ENCODE measurements around the gene CSNK1A1. TPM values are rescaled to one million over a fixed set of nuclear protein-coding genes. Genes with fewer than 3 reads are reported as not detected.
"Not testable (repeated sequence)": the region's sequence is repeated elsewhere in the genome, so short reads cannot be mapped to it uniquely, and the experiment has no call there.

CSNK1A1 gene
- polyA plus RNA-seq, 1 of the 3 experiments (the other 2 are of a cell fraction) = 70.7 TPM

DNA sequence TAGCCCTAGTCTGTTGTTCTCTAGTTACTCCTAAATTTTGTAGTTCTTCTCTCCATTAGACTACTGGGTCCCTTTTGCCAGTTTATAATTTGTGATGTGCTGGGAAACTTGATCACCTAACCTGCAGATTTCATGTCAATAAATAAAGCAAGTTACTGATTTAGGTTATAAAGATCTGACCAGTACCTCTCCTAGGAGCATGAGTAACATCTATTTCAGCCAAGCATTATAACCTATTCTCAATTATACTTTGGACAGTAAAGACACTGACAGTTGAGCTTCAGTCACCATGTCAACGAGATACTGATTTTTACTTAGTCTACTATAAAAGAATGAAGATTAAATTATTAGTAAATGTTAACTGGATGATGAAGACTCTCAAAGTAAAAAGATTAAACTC, 36.7 kb downstream of the CSNK1A1 start:
- no peaks in the 10 kb centered on the region for H3K9me3 ChIP-seq
- H4K20me1 ChIP-seq (ENCODE audit: insufficient read depth) = peaks cover 76% of the 10 kb centered on the region
- peak overlapping the region in 1 of 2 experiments; percentile 64; a peak in 2 of 4 replicates for H3K27ac ChIP-seq (ENCODE audit: low read depth in 2 of 2, low read length in 1 of 2)
- 82% methylated on average over 1 of the region's 1 CpG for WGBS (ENCODE audit: low lambda C conversion rate)
- no peaks in the 10 kb centered on the region for H3K27me3 ChIP-seq (ENCODE audit: insufficient read depth)
- H3K4me1 ChIP-seq (ENCODE audit: control insufficient read depth in 1 of 2, insufficient read depth in 2 of 2, low read depth in 1 of 2, low read length in 1 of 2) = peaks cover 3 to 32% of the 10 kb centered on the region in 2 experiments; a peak in 3 of 4 replicates
- CTCF ChIA-PET = interaction anchor here (0.6 to 1.9 kb wide), 7 partner anchors 11 to 109 kb away, joined by 3 to 5 read pairs (median 3); no protein-coding TSS in a partner anchor
- H3F3A ChIP-seq (replicated peaks; ENCODE audit: insufficient read depth) = peaks cover 44% of the 10 kb centered on the region
- no peak overlapping the region for H2AFZ ChIP-seq (ENCODE audit: low read depth)
- no peak for TF ChIP-seq RCOR1 (IDR thresholded peaks at IDR 0.05; ENCODE audit: low read length)
- TF ChIP-seq, protein P1, sequence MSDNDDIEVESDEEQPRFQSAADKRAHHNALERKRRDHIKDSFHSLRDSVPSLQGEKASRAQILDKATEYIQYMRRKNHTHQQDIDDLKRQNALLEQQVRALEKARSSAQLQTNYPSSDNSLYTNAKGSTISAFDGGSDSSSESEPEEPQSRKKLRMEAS (IDR thresholded peaks at IDR 0.05; ENCODE audit: low read depth) = no peak
- TF ChIP-seq GABPA (IDR thresholded peaks at IDR 0.05; ENCODE audit: low read depth) = no peak
- TF ChIP-seq, protein P2, sequence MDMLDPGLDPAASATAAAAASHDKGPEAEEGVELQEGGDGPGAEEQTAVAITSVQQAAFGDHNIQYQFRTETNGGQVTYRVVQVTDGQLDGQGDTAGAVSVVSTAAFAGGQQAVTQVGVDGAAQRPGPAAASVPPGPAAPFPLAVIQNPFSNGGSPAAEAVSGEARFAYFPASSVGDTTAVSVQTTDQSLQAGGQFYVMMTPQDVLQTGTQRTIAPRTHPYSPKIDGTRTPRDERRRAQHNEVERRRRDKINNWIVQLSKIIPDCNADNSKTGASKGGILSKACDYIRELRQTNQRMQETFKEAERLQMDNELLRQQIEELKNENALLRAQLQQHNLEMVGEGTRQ (IDR thresholded peaks at IDR 0.05; ENCODE audit: borderline replicate concordance, low read depth, low read length) = no peak
- TF ChIP-seq, protein P3, sequence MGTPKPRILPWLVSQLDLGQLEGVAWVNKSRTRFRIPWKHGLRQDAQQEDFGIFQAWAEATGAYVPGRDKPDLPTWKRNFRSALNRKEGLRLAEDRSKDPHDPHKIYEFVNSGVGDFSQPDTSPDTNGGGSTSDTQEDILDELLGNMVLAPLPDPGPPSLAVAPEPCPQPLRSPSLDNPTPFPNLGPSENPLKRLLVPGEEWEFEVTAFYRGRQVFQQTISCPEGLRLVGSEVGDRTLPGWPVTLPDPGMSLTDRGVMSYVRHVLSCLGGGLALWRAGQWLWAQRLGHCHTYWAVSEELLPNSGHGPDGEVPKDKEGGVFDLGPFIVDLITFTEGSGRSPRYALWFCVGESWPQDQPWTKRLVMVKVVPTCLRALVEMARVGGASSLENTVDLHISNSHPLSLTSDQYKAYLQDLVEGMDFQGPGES (IDR thresholded peaks at IDR 0.05; ENCODE audit: low read depth, low read length) = no peak
- TF ChIP-seq JUND (IDR thresholded peaks at IDR 0.05) = no peak
- POLR2A ChIA-PET = interaction anchor here (1.0 kb wide), 1 partner anchor 37 kb away, joined by 3 read pairs; the partner anchor contains the start of gene CSNK1A1
- no peak overlapping the region; the same call in 1 of the 2 replicates for H3K4me2 ChIP-seq
- no peak for DNase-seq
- peaks cover 99% of the 10 kb centered on the region for H3K79me2 ChIP-seq (ENCODE audit: insufficient read depth)
- H3K9ac ChIP-seq = no peak overlapping the region; the same call in 1 of the 2 replicates
- peaks cover 71 to 86% of the 10 kb centered on the region in 2 experiments for H3K36me3 ChIP-seq (replicated peaks in 1 of 2; ENCODE audit: control insufficient read depth in 1 of 2, insufficient read depth in 2 of 2, low read length in 1 of 2)
- no peak overlapping the region for H3K4me3 ChIP-seq (ENCODE audit: low read depth in 2 of 2, low read length in 1 of 2)
- no peaks in the 10 kb centered on the region for H3K9me2 ChIP-seq

DNA sequence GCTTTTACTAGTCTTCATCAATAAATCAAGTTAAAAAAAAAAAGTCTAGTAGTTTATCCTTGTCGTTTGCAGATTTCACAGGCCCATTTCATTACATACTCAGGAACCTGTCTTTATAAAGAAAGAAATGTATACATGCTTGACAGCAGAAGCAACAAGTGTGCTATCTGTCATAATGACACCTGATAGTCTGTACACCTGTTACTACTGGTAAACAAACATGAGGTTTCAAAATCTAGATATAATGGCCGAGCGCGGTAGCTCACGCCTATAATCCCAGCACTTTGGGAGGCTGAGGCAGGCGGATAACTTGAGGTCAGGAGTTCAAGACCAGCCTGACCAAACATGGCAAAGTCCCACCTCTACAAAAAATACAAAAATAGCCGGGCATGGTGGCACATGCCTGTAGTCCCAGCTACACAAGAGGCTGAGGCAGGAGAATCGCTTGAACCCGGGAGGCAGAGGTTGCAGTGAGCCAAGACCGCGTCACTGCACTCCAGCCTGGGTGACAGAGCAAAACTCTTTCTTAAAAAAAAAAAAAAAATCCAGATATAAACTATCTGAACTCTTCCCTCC, 37.8 kb downstream of the CSNK1A1 start:
- POLR2A ChIA-PET; DNase-seq; H3K9ac ChIP-seq; H3K4me2 ChIP-seq; H3K27me3 ChIP-seq (ENCODE audit: insufficient read depth); H3K4me3 ChIP-seq (ENCODE audit: low read depth in 2 of 2, low read length in 1 of 2); H2AFZ ChIP-seq (ENCODE audit: low read depth); H3K9me2 ChIP-seq; H3K9me3 ChIP-seq; H3K27ac ChIP-seq (ENCODE audit: low read depth in 2 of 2, low read length in 1 of 2): not testable (repeated sequence)
- WGBS (ENCODE audit: low lambda C conversion rate) = 94% methylated on average over 11 of the region's 11 CpGs
- CTCF ChIA-PET = interaction anchor here (1.3 to 1.6 kb wide), 2 partner anchors 12 to 38 kb away, joined by 3 to 4 read pairs; no protein-coding TSS in a partner anchor
- peaks cover 3 to 22% of the 10 kb centered on the region in 2 experiments; a peak in 3 of 4 replicates for H3K4me1 ChIP-seq (ENCODE audit: control insufficient read depth in 1 of 2, insufficient read depth in 2 of 2, low read depth in 1 of 2, low read length in 1 of 2)
- peaks cover 66% of the 10 kb centered on the region for H4K20me1 ChIP-seq (ENCODE audit: insufficient read depth)
- peaks cover 36% of the 10 kb centered on the region for H3F3A ChIP-seq (replicated peaks; ENCODE audit: insufficient read depth)
- H3K79me2 ChIP-seq (ENCODE audit: insufficient read depth) = peaks cover 99% of the 10 kb centered on the region
- H3K36me3 ChIP-seq (replicated peaks in 1 of 2; ENCODE audit: control insufficient read depth in 1 of 2, insufficient read depth in 2 of 2, low read length in 1 of 2) = peaks cover 71 to 86% of the 10 kb centered on the region in 2 experiments

DNA sequence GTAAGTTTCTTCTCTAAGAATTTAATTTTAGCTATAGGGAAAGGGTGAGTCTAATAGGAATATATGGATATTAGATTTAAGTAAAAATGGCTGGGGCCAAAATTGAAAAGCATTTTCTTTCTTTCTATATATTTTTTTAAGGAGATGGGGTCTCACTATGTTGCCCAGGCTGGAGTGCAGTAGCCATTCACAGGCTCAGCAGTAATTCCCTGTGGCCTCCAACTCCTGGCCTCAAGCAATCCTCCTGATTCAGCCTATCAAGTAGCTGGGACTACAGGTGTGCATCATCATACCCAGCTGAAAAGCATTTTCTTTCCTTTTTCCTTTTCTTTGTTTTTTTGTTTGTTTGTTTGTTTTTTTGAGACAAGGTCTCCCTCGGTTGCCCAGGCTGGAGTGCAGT, 41.1 kb downstream of the CSNK1A1 start:
- Histone ChIP-seq H3K27me3 (ENCODE audit: insufficient read depth) (no peaks in the 10 kb centered on the region), H3K9me3 (no peaks in the 10 kb centered on the region), H3K79me2 (ENCODE audit: insufficient read depth) (peaks cover 97% of the 10 kb centered on the region), H3K9me2 (no peaks in the 10 kb centered on the region), H3K4me3 (ENCODE audit: low read depth in 2 of 2, low read length in 1 of 2) (no peak overlapping the region), H3K4me1 (ENCODE audit: control insufficient read depth in 1 of 2, insufficient read depth in 2 of 2, low read depth in 1 of 2, low read length in 1 of 2) (peaks cover 0 to 8% of the 10 kb centered on the region in 2 experiments; a peak in 1 of 4 replicates), H3K4me2 (no peak overlapping the region), H4K20me1 (ENCODE audit: insufficient read depth) (peaks cover 33% of the 10 kb centered on the region), H3K27ac (ENCODE audit: low read depth in 2 of 2, low read length in 1 of 2) (no peak overlapping the region; a peak in 1 of 4 replicates), H3K9ac (no peak overlapping the region), H2AFZ (ENCODE audit: low read depth) (no peak overlapping the region), H3F3A (replicated peaks; ENCODE audit: insufficient read depth) (peaks cover 48% of the 10 kb centered on the region), H3K36me3 (replicated peaks in 1 of 2; ENCODE audit: control insufficient read depth in 1 of 2, insufficient read depth in 2 of 2, low read length in 1 of 2) (peaks cover 68 to 89% of the 10 kb centered on the region in 2 experiments)
- no peak for DNase-seq
- 96% methylated on average over 1 of the region's 1 CpG for WGBS (ENCODE audit: low lambda C conversion rate)
- no peak for TF ChIP-seq GABPA (IDR thresholded peaks at IDR 0.05; ENCODE audit: low read depth)
- TF ChIP-seq, protein P4, sequence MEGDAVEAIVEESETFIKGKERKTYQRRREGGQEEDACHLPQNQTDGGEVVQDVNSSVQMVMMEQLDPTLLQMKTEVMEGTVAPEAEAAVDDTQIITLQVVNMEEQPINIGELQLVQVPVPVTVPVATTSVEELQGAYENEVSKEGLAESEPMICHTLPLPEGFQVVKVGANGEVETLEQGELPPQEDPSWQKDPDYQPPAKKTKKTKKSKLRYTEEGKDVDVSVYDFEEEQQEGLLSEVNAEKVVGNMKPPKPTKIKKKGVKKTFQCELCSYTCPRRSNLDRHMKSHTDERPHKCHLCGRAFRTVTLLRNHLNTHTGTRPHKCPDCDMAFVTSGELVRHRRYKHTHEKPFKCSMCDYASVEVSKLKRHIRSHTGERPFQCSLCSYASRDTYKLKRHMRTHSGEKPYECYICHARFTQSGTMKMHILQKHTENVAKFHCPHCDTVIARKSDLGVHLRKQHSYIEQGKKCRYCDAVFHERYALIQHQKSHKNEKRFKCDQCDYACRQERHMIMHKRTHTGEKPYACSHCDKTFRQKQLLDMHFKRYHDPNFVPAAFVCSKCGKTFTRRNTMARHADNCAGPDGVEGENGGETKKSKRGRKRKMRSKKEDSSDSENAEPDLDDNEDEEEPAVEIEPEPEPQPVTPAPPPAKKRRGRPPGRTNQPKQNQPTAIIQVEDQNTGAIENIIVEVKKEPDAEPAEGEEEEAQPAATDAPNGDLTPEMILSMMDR (IDR thresholded peaks at IDR 0.05) = no peak
- TF ChIP-seq, protein P3 (IDR thresholded peaks at IDR 0.05; ENCODE audit: low read depth, low read length) = no peak
- no peak for TF ChIP-seq MEF2A (IDR thresholded peaks at IDR 0.05; ENCODE audit: borderline replicate concordance, low read depth)
- no peak for TF ChIP-seq SIN3A (IDR thresholded peaks at IDR 0.05; ENCODE audit: borderline replicate concordance, low read depth, low read length)
- TF ChIP-seq TCF12 (IDR thresholded peaks at IDR 0.05) = no peak
- no peak for TF ChIP-seq ELF1 (IDR thresholded peaks at IDR 0.05)
- no peak for TF ChIP-seq SMC3 (IDR thresholded peaks at IDR 0.05; ENCODE audit: low read depth, low read length)
- no peak for TF ChIP-seq FOXJ3 (CRISPR knock-in tag; IDR thresholded peaks at IDR 0.05)
- TF ChIP-seq FOSL2 (IDR thresholded peaks at IDR 0.05; ENCODE audit: borderline replicate concordance, low read depth) = no peak
- ChIA-PET POLR2A (no interaction called here), CTCF (interaction anchor here (1.2 to 2.0 kb wide), 2 partner anchors 16 to 41 kb away, joined by 3 to 6 read pairs; partner anchors contain the start of gene CSNK1A1)

Measured in SK-N-SH (cell line).